HG03460 (cell line): ENCODE results near the gene ERN1.

Experiments used
- ATAC-seq: cut with Tn5 transposase; IDR thresholded peaks from one replicate; pipeline ENCODE4 v1.9.1; 2021; ENCODE audit not compliant: unreplicated experiment

Gene ERN1

GRCh38 chr17:64037180-64037579, 92.8 kb downstream of the ERN1 start:
- ATAC-seq = no peak

GRCh38 chr17:64036198-64036922, 93.6 kb downstream of the ERN1 start:
- ATAC-seq = no peak

- no peak for ATAC-seq
Observed at GRCh38 chr17:64032081-64032480, 97.9 kb downstream of the ERN1 start.

- ATAC-seq = no peak
Observed at GRCh38 chr17:64028874-64029464, 101.0 kb downstream of the ERN1 start.

DNA sequence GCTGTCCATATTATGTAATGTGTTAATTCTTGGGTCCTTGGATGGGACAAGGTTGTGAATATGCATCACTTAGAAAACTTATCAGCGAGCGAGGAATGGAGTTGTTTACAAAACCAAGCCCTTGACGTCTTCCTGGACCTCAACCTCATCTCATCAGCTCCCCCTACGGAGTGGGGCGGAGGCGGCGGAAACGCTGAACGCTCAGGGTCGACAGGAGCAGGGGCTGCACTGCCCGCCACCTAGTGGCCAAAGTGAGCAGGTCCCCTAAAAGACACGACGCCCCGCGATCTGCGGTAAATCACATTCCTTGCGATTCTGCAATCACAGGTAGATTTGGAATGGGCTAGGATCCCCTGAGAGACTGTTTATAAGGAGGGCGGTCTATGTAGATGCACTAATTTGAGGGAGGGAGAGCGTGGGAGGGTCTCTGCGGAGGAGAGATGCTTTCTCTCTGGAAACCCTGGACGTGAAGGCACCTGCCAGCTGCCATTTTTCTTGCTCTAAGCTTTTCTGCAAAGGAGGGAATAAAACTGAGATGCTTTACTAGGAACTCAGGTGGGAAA, 104.1 kb downstream of the ERN1 start:
- peak; percentile 51 for ATAC-seq

GRCh38 chr17:64024781-64025731, 104.9 kb downstream of the ERN1 start:
- no peak for ATAC-seq

GRCh38 chr17:64024215-64024654, 105.7 kb downstream of the ERN1 start:
- no peak for ATAC-seq

- ATAC-seq = no peak
Observed at GRCh38 chr17:64022611-64023063, 107.3 kb downstream of the ERN1 start.

- ATAC-seq = peak; percentile 58
Observed at GRCh38 chr17:64020056-64020766, 109.7 kb downstream of the ERN1 start, which contains the start of gene ICAM2. Gene ICAM2, minus strand, starts transcription at chr17:64020633. Its CDS starts 13,942 bp downstream, at chr17:64006691.

DNA sequence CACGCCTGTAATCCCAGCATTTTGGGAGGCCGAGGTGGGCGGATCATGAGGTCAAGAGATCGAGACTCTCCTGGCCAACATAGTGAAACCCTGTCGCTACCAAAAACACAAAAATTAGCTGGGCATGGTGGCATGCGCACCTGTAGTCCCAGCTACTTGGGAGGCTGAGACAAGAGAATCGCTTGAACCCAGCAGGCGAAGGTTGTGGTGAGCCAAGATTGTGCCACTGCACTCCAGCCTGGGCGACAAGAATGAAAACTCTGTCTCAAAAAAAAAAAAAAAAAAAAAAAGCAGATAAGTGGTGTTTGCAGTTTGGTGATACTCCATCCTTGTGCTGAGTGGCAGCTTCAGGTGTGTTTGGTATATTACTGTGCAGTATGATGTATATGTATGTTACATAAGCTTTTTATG, 110.4 kb downstream of the ERN1 start:
- peak; percentile 6 for ATAC-seq

DNA sequence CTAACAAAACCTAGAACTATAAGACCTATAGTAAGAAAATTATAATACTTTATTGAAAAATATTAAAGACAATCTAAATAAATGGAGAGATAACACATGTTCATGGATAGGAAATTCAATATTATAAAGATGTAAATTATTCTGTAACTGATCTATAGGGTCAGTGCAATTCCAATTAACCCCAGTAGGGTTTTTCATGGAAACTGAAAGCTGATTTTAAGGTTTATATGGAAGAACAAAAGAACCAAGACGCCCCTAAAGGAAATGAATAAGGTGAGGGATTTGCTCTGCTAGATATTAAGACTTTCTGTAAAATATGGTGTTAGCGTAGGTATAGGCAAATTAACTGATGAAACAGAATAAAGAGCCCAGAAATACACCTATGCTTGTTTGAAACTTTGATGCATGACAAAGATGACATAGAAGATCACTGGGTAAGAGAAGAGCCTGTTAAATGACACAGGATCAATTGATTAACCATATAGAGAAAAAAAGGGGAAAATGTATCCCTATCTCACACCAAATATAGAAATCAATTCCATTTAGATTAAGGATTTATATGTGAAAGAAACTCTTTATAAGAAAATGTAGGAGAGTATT, 112.5 kb downstream of the ERN1 start:
- no peak for ATAC-seq

DNA sequence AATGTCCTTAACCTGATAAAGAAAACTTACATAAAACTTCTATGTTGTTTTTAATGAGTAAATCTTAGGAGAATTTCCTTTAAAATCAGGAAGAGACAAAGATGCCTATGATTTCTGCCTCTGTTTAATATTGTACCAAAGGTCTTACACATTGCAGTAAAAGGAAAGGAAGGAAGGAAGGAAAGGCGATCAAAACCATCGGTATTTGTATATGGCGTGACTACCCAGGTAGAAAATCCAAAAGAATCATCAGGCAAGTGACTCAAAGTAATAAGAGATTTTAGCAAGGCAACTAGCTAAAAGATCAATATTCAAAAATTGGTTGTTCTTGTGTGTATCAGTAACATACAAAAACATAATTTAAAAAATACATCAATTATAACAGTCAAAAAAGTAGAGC, 113.0 kb downstream of the ERN1 start:
- ATAC-seq = no peak

DNA sequence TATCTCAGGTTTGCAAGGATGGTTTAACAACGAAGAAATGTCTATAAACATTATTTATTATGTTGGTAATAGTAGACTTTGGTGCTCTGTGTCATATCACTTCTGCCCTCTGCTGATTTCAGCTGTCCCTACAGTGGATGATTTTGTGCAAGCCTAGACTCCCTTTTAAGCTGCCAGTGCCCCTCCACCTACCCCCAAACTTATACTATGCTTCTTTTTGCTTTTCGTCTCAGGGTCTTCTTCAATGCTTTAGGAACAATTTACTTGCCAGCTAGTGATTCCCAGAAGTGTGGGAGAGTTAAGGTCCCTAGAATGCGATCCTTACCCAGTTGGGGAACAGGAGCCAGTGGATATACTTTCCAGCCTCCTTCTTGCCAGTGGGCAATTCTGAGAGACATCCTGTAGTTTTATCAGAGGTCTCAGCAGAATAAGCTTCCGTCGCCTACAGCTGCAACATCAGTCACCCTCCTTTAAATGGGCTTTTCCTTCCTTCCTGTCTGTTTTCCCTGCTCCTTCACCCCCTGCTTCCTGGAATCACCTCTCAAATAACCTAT, 113.6 kb downstream of the ERN1 start:
- ATAC-seq = no peak

GRCh38 chr17:64015447-64015846, 114.5 kb downstream of the ERN1 start:
- ATAC-seq = no peak

DNA sequence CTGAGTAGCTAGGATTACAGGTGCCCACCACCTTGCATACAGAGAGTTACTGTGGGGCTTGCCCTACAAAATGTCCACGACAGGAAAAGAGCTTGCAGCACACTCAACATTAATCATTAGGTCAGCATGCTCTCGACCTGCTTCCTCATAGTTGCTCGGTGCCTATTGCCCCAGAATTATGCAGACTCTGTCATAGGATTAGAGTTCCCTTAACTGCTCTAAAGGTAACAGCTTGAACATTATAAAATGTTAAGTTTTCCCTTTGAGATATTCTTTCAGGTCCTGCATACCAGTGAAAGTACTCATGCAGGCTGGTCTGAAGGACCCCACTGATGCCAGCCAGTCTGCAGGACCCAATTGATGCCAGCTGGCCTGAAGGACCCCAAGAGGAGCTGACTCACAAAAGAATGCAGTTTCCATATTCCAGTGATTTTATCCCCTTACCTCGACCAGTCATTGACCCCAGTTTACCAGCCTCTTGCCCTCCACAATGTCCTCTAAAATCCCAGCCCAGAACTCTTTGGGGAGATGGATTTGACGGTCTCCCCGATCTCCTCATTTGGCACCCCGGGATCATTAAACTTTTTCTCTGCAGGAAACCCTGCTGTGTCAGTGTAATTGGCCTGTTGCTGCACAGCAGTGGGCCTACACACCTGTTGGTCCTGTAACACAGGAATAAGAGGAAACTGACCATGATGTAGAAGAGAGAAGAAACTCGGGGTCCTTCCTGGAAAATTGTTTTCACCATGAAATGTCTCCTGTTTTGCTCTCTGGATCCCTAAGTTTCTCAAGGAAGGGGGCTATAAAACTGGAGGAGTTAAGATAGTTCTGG, 120.2 kb downstream of the ERN1 start:
- no peak for ATAC-seq

GRCh38 chr17:64008830-64009229, 121.1 kb downstream of the ERN1 start:
- ATAC-seq = no peak

- no peak for ATAC-seq
Observed at GRCh38 chr17:64008346-64008745, 121.6 kb downstream of the ERN1 start.

GRCh38 chr17:64007838-64008282, 122.1 kb downstream of the ERN1 start:
- ATAC-seq = no peak
